Astrocyte (in vitro differentiated cells and primary cell): ENCODE data around the gene G3BP1. TPM values are rescaled to one million over a fixed set of nuclear protein-coding genes. Genes with fewer than 3 reads are reported as not detected.
A peak's percentile ranks its signal among the peaks of the same experiment; 100 is the strongest.

Source experiments
- DNase-seq: peaks from one replicate; pipeline ENCODE4 v3.0.0-alpha.2; 2010; ENCODE audit warnings: low read depth
- FAIRE-seq: peaks from 2 replicates; lab custom pipeline; 2011; peaks lifted over from hg19 to GRCh38; lab: Jason Lieb, UNC
- H2AFZ ChIP-seq: 2 replicates; pipeline ENCODE4 v1.6.0; 2012; ENCODE audit warnings: low read depth, low read length, inconsistent platforms
- H3K27ac ChIP-seq: 2 replicates; pipeline ENCODE4 v1.5.1; 2011; ENCODE audit warnings: low read depth, low read length, inconsistent platforms
- H3K27me3 ChIP-seq: 2 replicates; pipeline ENCODE4 v1.6.0; 2011; ENCODE audit warnings: low read length, inconsistent platforms; ENCODE audit not compliant: insufficient read depth
- H3K36me3 ChIP-seq: 2 replicates; pipeline ENCODE4 v1.5.1; 2011; ENCODE audit warnings: low read length, inconsistent platforms; ENCODE audit not compliant: insufficient read depth
- H3K4me1 ChIP-seq: 2 replicates; pipeline ENCODE4 v1.5.1; 2011; ENCODE audit warnings: low read length, inconsistent platforms; ENCODE audit not compliant: insufficient read depth
- H3K4me2 ChIP-seq: 2 replicates; pipeline ENCODE4 v1.6.0; 2012; ENCODE audit warnings: low read length, inconsistent platforms
- H3K4me3 ChIP-seq: 2 replicates; pipeline ENCODE4 v1.5.1; 2011; ENCODE audit warnings: low read depth, mild to moderate bottlenecking, low read length, inconsistent platforms; ENCODE audit not compliant: insufficient read depth
- H3K79me2 ChIP-seq: 2 replicates; pipeline ENCODE4 v1.6.0; 2012; ENCODE audit warnings: mild to moderate bottlenecking, low read length, inconsistent platforms; ENCODE audit not compliant: insufficient read depth
- H3K9ac ChIP-seq: 2 replicates; pipeline ENCODE4 v1.6.0; 2012; ENCODE audit warnings: mild to moderate bottlenecking, low read length, inconsistent platforms
- H3K9me3 ChIP-seq: 2 replicates; pipeline ENCODE4 v1.5.1; 2012; ENCODE audit warnings: low read depth, mild to moderate bottlenecking, low read length, inconsistent platforms; ENCODE audit not compliant: insufficient read depth
- H4K20me1 ChIP-seq: 2 replicates; pipeline ENCODE4 v1.6.0; 2012; ENCODE audit warnings: low read length, inconsistent platforms; ENCODE audit not compliant: insufficient read depth
- H3K27ac Mint-ChIP-seq: one replicate; pipeline ENCODE4 v1.8.0; 2021; ENCODE audit warnings: mild to moderate bottlenecking, mixed read lengths; ENCODE audit not compliant: unreplicated experiment
- H3K27me3 Mint-ChIP-seq: one replicate; pipeline ENCODE4 v1.8.0; 2021; ENCODE audit warnings: low read depth, mixed read lengths; ENCODE audit not compliant: unreplicated experiment
- H3K36me3 Mint-ChIP-seq: one replicate; pipeline ENCODE4 v1.8.0; 2021; ENCODE audit warnings: low read depth, mixed read lengths; ENCODE audit not compliant: unreplicated experiment
- H3K4me1 Mint-ChIP-seq: one replicate; pipeline ENCODE4 v1.8.0; 2021; ENCODE audit warnings: low read depth, mixed read lengths; ENCODE audit not compliant: unreplicated experiment
- H3K4me3 Mint-ChIP-seq: one replicate; pipeline ENCODE4 v1.8.0; 2021; ENCODE audit warnings: mild to moderate bottlenecking, moderate library complexity, mixed read lengths; ENCODE audit not compliant: unreplicated experiment
- H3K9me3 Mint-ChIP-seq: one replicate; pipeline ENCODE4 v1.8.0; 2021; ENCODE audit warnings: mild to moderate bottlenecking, mixed read lengths; ENCODE audit not compliant: unreplicated experiment
- EZH2 ChIP-seq: IDR thresholded peaks from 2 replicates; pipeline ENCODE4 v1.6.1; 2012; ENCODE audit warnings: mild to moderate bottlenecking, low read length, inconsistent platforms; ENCODE audit not compliant: insufficient read depth
- total RNA-seq: library from RNA; stranded (reverse); gene quantifications from 2 replicates; pipeline ENCODE4 v1.2.1, GENCODE V29; 2021
- TF ChIP-seq, protein P1 (sequence below): IDR thresholded peaks from 2 replicates; pipeline ENCODE4 v1.5.1; 2011; ENCODE audit warnings: low read depth, mild to moderate bottlenecking, inconsistent platforms, low read length, moderate library complexity; ENCODE audit not compliant: insufficient read depth

The G3BP1 gene
- total RNA-seq, 1 donor from 2014 or later: 246 TPM

GRCh38 chr5:151745071-151745705, 26.6 kb upstream of the G3BP1 start:
- H3K9ac ChIP-seq: peak overlapping the region; percentile 53
- Mint-ChIP-seq H3K27ac (peak overlapping the region; percentile 45), H3K4me1 (peaks cover 49% of the 10 kb centered on the region)

DNA sequence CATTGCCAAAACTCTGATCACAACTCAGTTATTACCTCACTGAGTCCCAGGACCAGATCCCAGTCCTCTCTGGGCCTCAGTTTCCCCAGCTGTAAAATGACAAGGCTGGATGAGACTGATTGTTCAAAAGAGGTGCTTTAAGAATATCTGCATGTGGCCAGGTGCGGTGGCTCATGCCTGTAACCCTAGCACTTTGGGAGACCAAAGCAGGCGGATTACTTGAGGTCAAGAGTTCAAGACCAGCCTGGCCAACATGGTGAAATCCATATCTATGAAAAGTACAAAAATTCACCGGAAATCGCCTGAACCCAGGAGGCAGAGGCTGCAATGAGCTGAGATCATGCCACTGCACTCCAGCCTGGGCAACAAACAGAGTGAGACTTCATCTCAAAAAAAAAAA, 21.6 kb upstream of the G3BP1 start:
- H3K27me3 ChIP-seq: no peaks in the 10 kb centered on the region
- H3K4me3 ChIP-seq: no peak overlapping the region
- FAIRE-seq (no peak), DNase-seq (no peak)
- TF ChIP-seq, protein P1, sequence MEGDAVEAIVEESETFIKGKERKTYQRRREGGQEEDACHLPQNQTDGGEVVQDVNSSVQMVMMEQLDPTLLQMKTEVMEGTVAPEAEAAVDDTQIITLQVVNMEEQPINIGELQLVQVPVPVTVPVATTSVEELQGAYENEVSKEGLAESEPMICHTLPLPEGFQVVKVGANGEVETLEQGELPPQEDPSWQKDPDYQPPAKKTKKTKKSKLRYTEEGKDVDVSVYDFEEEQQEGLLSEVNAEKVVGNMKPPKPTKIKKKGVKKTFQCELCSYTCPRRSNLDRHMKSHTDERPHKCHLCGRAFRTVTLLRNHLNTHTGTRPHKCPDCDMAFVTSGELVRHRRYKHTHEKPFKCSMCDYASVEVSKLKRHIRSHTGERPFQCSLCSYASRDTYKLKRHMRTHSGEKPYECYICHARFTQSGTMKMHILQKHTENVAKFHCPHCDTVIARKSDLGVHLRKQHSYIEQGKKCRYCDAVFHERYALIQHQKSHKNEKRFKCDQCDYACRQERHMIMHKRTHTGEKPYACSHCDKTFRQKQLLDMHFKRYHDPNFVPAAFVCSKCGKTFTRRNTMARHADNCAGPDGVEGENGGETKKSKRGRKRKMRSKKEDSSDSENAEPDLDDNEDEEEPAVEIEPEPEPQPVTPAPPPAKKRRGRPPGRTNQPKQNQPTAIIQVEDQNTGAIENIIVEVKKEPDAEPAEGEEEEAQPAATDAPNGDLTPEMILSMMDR: no peak
- TF ChIP-seq EZH2: no peak
- Mint-ChIP-seq H3K27ac (peak overlapping the region; percentile 37), H3K36me3 (peaks cover 10% of the 10 kb centered on the region), H3K27me3 (no peaks in the 10 kb centered on the region), H3K4me1 (peaks cover 15% of the 10 kb centered on the region), H3K4me3 (no peak overlapping the region), H3K9me3 (no peaks in the 10 kb centered on the region)
- peaks cover 3% of the 10 kb centered on the region for H3K36me3 ChIP-seq
- no peaks in the 10 kb centered on the region for H3K9me3 ChIP-seq
- no peak overlapping the region for H3K9ac ChIP-seq
- peaks cover 31% of the 10 kb centered on the region for H3K79me2 ChIP-seq
- no peak overlapping the region for H3K27ac ChIP-seq
- H3K4me2 ChIP-seq: no peak overlapping the region
- peaks cover 30% of the 10 kb centered on the region for H4K20me1 ChIP-seq
- H2AFZ ChIP-seq: no peak overlapping the region
- H3K4me1 ChIP-seq: peaks cover 15% of the 10 kb centered on the region

More at GRCh38 chr5:151745071-151745705, 26.6 kb upstream of the G3BP1 start:
- Mint-ChIP-seq H3K9me3 (no peaks in the 10 kb centered on the region), H3K36me3 (peaks cover 3% of the 10 kb centered on the region), H3K27me3 (no peaks in the 10 kb centered on the region), H3K4me3 (no peak overlapping the region)
- Histone ChIP-seq H3K36me3 (no peaks in the 10 kb centered on the region), H3K4me1 (peaks cover 50% of the 10 kb centered on the region), H3K4me3 (no peak overlapping the region), H4K20me1 (peaks cover 7% of the 10 kb centered on the region), H3K4me2 (peak overlapping the region; percentile 59), H2AFZ (no peak overlapping the region), H3K9me3 (no peaks in the 10 kb centered on the region), H3K27ac (peak overlapping the region; percentile 87), H3K79me2 (peaks cover 3% of the 10 kb centered on the region), H3K27me3 (no peaks in the 10 kb centered on the region)
- DNase-seq (peak; percentile 84), FAIRE-seq (peak; percentile 97)
- TF ChIP-seq EZH2: no peak
- TF ChIP-seq, protein P1: no peak

DNA sequence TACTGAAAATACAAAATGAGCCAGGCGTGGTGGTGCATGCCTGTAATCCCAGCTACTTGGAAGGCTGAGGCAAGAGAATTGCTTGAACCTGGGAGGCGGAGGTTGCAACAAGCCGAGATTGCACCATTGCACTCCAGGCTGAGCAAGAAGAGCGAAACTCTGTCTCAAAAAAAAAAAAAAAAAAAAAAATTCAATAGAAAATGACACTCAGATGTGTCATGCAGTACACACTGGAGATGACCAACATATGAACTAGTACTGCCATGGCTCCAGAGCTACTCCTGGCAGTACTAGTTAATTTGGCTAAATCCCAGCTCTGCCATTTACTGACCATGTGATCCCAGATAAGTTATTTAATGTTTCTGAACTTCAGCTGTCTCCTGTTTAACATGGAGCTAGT, 20.7 kb upstream of the G3BP1 start:
- Histone ChIP-seq H3K9ac (no peak overlapping the region), H3K27ac (no peak overlapping the region), H3K36me3 (peaks cover 3% of the 10 kb centered on the region), H4K20me1 (peaks cover 30% of the 10 kb centered on the region), H3K79me2 (peaks cover 37% of the 10 kb centered on the region), H3K27me3 (no peaks in the 10 kb centered on the region), H3K4me3 (no peak overlapping the region), H3K9me3 (no peaks in the 10 kb centered on the region), H3K4me1 (peaks cover 6% of the 10 kb centered on the region), H3K4me2 (no peak overlapping the region), H2AFZ (no peak overlapping the region)
- no peaks in the 10 kb centered on the region for H3K9me3 Mint-ChIP-seq
- DNase-seq (no peak), FAIRE-seq (no peak)
- TF ChIP-seq, protein P1: no peak
- TF ChIP-seq EZH2: no peak
- no peak overlapping the region for H3K4me3 Mint-ChIP-seq
- H3K4me1 Mint-ChIP-seq: peaks cover 17% of the 10 kb centered on the region
- H3K36me3 Mint-ChIP-seq: peaks cover 8% of the 10 kb centered on the region
- no peak overlapping the region for H3K27ac Mint-ChIP-seq
- H3K27me3 Mint-ChIP-seq: no peaks in the 10 kb centered on the region
